HG03060 (cell line): ENCODE measurements around the gene PLEKHO2.
"Not testable (repeated sequence)": the region's sequence is repeated elsewhere in the genome, so short reads cannot be mapped to it uniquely, and the experiment has no call there.

Source experiments
- ATAC-seq: cut with Tn5 transposase; IDR thresholded peaks from one replicate; pipeline ENCODE4 v1.9.1; 2021; ENCODE audit warnings: low read depth, moderate number of reproducible peaks; ENCODE audit not compliant: unreplicated experiment

Gene PLEKHO2, protein sequence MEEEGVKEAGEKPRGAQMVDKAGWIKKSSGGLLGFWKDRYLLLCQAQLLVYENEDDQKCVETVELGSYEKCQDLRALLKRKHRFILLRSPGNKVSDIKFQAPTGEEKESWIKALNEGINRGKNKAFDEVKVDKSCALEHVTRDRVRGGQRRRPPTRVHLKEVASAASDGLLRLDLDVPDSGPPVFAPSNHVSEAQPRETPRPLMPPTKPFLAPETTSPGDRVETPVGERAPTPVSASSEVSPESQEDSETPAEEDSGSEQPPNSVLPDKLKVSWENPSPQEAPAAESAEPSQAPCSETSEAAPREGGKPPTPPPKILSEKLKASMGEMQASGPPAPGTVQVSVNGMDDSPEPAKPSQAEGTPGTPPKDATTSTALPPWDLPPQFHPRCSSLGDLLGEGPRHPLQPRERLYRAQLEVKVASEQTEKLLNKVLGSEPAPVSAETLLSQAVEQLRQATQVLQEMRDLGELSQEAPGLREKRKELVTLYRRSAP

DNA sequence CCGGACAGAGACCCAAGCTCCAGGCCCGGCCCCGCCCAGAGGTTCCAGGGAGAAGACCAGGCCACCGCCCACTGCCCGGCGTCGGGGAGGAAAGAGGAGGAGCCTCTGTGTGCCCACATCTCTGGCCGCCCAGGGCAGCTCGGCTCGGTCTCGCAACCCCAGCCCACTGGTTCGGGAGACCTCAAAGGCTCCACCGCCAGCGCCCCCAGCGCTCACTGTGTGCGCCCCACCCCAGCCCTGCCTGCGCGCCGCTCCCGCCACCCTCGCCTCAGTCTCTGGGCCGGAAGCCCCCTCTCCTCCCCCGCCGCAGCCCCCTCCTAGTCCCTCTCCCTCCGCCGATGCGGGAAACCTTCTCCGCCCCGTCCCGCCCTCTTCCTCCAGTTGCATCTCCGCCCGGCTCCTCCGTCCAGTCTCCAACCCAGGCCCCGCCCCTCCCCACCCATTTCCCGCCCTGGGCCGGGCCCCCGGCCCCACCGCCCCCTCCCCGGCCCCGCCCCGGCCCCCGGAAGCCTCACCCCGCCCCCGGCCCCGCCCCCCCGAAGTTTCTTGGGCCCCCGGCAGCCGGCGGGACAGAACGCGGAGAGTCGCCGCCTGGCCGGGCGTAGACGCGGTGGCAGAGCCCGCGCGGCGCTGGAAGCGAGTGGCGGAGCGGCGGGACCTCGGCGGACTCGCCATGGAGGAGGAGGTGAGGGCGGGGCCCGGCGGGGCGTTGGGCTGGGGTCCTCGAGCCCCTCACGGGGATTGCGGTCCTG lies at the start of gene PLEKHO2:
PLEKHO2 (plus strand) TSS at position 572 of the 752 bp plus-strand sequence; CDS start at position 674, 102 bp downstream.
- peak; percentile 43 for ATAC-seq

DNA sequence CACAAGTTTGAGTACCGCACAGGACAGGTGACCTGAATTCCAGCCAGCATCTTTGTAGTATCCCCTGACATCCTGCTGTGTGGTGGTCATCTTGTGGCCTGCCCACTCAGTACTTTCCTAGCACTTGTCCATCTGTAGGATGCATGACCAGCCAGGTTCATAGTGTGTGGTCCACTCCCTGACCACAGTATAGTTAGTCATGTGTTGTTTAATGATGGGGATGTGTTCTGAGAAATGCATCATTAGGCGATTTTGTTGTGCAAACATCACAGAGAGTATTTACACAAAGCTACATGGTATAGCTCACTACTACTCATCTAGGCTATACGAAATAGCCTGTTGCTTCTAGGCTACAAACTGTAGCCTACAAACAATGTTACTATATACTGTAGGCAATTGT lies 49.4 kb upstream of the PLEKHO2 start:
- no peak for ATAC-seq

DNA sequence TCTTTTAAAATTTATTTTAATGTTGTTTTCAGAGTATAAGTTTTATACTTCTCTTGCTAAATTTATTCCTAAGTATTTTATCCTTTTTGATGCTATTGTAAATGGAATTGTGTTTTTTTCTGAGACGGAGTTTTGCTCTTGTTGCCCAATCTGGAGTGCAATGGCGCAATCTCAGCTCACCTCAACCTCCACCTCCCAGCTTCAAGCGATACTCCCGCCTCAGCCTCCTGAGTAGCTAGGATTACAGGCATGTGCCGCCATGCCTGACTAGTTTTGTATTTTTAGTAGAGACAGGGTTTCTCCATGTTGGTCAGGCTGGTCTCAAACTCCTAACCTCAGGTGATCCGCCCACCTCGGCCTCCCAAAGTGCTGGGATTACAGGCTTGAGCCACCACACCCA lies 46.4 kb upstream of the PLEKHO2 start:
- ATAC-seq: not testable (repeated sequence)

DNA sequence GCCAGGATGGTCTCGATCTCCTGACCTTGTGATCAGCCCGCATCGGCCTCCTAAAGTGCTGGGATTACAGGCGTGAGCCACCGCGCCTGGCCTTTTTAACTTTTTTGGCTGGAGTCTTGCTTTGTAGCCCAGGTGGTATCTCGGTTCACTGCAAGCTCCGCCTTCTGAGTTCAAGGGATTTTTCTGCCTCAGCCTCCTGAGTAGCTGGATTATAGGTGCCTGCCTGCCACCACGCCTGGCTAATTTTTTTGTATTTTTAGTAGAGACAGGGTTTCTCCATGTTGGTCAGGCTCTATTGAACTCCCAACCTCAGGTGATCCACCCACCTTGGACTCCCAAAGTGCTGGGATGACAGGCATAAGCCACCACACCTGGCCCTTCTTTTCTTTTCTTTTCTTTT lies 45.8 kb upstream of the PLEKHO2 start:
- not testable (repeated sequence) for ATAC-seq

DNA sequence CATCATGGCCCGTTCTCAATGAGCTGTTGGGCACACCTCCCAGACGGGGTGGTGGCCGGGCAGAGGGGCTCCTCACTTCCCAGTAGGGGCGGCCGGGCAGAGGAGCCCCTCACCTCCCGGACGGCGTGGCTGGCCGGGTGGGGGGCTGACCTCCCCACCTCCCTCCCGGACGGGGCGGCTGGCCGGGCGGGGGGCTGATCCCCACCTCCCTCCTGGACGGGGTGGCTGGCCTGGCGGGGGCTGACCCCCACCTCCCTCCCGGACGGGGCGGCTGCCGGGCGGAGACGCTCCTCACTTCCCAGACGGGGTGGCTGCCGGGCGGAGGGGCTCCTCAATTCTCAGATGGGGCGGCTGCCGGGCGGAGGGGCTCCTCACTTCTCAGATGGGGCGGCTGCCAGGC lies 42.8 kb upstream of the PLEKHO2 start:
- not testable (repeated sequence) for ATAC-seq

DNA sequence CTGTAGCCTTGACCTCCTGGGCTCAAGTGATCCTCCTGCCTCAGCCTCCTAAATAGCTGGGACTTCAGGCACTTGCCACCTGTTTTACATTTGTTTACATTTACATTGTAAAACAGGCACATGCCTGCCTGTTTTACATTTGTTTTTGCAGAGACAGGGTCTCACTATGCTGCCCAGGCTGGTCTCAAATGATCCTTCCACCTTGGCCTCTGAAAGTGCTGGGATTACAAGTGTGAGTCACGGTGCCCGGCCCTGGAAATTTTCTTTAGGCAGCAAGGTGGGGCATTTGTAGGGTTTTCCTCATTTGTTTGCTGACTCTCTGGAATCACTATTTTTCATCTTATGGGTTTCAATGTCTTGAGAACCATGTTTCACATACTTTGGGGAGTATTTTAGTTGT lies 41.2 kb upstream of the PLEKHO2 start:
- no peak for ATAC-seq

DNA sequence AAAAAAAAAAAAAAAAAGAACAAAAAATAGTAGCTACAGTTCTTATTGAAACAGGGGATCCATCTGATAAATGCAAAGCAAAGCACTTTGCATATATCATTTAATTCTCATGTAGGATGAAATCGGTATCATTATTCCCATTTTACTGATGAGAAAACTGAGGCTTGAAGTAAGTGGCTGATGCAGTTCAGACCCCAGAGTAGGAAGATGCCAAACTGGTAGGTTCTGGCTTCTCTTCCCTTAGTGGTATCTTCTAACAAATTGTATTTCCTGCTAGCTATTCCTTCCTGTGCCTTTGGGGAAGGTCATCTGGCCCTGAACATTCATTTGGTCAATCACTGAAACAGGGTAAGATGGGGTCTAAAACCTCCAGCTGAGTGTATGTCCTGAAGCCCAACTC lies 38.2 kb upstream of the PLEKHO2 start:
- ATAC-seq: no peak

DNA sequence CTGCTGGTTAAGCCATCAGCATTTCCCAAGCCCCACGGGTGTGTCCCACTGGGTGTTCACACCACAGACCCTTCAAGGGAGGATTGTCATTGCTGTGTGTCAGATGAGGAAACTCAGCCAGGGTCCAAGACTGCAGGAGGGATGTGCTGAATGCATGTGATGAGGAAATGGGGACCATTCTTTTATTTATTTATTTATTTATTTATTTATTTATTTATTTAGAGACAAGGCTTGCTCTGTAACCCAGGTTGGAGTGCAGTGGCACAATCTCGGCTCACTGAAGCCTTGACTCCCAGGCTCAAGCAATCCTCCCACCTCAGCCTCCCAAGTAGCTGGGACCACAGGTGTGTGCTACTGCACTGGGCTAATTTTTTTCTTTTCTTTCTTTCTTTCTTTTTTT lies 37.1 kb upstream of the PLEKHO2 start:
- ATAC-seq: no peak

DNA sequence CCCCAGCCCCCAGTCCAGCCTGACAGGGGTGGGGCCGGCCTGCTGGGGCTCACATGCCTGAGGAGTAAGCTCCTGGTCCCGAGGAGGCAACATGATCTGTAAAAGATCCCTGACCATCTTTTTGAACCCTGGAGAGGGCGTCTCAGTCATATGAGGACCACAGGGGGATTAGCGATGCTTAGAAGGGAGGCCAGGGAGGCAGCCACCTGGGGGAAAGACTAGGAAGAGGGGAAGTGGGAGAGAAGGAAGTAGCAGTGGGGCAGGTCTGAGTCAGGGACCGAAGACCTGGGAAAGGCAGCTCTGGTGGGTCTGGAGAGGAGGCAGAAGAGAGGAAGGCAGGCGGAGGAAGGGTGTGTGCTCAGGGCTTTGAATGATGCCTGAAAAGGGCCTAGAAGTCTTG lies 35.2 kb upstream of the PLEKHO2 start:
- ATAC-seq: no peak

DNA sequence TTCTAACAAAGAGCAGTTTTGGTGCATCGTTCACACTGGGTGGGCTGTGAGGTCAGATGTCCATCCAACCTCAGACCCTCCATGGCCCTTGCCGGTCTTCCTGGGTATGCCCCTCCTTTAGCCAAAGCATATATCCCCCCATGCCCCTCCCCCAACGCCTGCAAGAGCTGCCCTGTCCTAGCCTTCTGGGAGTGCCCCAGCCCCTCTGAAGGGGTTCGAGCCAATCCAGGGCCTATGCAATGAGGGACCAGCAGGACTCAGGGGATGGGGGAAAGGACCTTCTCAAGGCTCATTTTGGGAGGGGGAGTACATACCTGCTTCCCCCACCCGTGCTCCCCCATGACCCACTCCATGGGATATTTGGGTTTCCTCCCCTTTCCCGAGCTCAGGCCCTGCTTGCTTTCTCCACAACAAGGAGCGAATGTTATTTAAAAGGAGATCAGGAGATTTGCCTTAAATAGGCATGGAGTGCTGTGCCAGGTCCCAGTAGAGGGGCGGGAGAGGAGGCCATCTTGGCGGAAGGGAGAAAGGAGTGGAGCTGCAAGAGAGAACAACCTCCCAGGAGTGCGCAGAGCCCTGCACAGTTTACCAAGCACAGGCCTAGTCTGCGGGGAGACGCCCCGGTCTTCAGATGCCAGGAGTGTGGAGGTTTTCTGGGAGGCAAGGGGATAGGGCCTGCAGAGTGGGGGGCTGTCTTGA lies 34.5 kb upstream of the PLEKHO2 start:
- no peak for ATAC-seq

DNA sequence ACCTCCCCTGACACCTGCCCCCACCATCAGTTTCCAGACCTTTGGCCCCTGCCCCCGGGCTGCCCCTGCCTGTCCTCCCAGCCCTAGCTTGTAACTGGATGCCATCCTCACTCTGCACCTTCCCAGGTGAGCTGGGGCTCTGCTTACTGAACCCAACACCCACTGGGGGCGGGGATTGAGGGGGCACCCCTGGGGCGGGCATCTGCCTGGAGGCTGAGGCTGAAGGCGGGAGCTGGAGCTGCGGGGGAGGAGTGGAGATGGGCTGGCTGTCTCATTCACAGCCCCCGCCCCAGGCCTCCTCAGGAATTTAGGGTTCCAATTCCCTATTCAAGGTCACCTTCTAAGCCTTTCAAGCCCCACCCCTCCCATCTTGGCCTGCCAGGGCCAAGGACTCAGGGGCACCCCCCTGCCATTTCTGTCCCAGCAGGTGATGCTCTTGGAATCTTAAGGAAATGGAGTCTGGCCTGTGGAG lies 33.9 kb upstream of the PLEKHO2 start:
- ATAC-seq: no peak

DNA sequence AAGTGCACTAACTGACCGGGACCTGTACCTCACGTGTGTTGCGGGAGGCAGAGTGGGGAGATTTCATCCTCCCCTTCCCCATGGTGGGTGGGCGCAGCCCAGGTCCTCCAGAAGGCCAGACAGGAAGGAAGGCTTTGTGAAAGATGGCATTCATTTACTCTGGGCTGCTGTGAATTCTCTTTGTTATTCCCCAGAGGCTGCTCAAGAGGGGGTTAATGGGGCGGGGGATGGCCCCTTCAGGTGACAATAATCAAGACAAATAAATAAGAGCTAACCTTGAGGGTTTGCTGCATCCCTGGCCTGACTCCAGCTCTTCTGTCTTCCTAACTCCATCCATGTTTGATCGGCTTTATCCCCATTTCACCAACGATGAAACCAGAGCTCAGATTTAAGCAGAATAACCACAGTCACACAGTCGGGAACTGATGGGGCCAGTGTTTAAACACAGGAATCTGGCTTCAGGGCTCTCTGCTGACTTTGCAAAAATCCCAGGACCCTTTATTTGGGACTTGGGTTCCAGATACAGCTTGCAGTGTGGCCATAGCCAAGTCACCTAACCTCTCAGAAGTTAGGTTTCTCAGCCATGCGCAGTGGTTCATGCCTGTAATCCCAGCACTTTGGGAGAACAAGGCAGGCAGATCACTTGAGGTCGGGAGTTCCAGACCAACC lies 32.8 kb upstream of the PLEKHO2 start:
- no peak for ATAC-seq

DNA sequence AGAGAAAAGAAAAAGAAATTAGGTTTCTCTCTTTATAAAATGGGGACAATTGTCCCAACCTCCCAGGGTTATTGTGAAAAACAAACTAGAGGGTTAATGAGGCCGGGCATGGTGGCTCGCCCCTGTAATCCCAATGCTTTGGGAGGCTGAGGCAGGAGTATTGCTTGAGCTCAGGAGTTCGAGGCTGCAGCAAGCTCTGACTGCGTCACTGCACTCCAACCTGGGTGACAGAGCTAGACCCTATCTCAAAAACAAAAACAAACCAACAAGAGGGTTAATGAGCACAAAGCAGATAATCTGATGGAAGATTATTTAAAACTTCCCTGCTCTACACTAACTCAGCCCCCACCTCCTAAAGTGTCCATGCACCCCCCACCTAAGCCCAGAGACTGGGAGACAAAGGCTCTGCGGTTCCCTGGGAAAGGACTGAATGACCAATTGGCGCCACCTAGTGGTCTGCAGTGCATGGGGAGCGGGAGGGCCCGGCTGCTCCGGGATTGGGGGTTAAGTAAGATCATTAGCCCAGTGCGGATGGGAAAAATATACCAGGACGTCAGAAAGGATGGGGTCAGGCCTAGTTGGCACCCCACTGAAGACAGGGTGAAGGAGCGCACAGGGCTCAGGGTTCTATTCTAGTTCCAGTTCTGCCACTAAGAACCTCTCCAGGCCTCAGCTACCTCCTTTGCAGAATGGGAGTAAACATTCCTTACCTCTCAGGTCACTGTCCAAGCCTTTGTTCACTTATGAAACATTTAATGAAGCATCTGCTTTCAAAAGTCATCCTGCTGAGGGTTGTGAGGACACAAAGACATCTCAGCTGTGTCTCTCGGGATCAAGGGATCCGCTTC lies 31.8 kb upstream of the PLEKHO2 start:
- no peak for ATAC-seq

DNA sequence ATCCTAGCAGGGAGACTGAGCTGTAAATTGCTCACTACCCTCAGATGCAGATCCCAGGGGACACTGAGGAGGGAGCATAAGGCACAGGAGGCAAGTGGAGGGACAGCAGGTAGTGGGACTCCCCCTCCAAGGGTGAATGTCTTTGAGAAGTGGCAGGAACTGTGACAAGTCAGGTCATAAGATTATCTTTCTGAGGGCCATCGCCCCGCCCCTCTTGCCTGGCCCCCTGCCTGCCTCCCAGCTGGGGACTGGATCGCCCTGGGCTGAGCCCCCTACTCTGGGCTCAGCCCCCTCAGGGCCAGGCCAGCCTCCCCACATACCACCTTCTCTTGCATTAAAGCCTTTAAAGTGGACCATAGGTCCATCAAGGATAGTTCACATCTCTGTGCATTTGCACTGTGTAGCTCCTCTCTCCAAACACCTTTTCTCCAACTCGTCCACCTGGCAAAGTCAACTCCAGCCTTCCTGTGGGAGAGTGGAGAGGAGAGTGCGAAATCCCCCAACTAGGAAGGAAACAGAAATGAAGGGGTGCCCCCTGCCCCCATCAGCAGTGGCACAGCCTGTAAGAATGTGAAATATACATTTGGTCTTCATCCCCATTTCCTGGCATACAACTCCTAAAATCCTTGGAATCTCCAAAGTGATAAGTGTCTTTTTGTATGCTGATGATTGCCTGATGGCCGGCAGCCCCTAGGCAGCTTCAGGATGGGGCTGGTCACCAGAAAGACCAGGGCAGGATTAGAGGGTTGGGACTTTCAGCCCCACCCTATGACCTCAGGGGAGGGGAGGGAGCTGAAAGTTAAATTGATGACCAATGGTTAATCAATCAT lies 31.0 kb upstream of the PLEKHO2 start:
- ATAC-seq: no peak

DNA sequence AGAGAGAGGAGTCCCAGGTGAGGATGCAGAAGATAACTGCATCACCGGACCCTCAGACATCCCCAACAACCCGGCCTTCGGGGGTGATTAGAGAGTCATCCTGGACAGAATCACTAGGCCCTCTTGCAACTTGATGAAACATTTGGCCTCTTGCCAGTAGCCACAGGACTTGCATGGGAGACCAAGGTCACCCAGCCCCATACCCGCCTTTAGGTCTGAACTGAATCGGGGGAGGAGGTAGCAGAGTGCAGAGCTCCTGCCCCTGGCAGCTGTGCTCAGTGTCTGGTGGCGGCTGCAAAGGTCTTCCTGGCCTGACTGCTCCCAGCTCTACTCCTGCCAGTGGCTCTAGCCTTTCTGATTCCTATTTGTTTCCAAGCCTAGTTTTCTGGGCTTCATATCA lies 28.6 kb upstream of the PLEKHO2 start:
- ATAC-seq: peak; percentile 28

DNA sequence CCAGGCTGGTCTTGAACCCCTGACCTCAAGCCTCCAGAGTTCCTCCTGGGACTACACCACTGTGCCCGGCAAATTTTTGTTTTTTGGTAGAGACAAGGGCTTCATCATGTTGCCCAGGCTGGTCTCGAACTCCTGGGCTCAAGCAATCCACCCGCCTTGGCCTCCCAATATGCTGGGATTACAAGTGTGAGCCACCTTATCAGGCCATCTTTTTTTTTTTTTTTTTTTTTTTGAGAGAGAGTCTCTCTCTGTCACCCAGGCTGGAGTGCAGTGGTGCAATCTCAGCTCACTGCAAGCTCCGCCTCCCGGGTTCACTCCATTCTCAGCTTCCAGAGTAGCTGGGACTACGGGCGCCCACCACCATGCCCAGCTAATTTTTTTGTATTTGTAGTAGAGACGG lies 27.4 kb upstream of the PLEKHO2 start:
- not testable (repeated sequence) for ATAC-seq

DNA sequence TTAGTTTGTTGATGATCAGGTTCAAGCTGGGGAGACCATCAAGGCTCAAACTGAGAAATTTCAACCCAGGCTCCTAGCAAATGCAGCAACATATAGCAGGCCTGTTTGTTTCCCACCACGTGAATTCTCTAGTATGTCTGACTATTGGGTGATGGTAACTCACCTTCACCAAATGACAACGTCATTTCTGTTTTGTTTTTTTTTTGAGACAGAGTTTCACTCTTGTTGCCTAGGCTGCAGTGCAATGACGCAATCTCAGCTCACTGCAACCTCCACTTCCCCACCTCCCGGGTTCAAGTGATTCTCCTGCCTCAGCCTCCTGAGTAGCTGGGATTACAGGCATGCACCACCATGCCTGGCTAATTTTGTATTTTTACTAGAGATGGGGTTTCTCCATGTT lies 26.8 kb upstream of the PLEKHO2 start:
- ATAC-seq: not testable (repeated sequence)

DNA sequence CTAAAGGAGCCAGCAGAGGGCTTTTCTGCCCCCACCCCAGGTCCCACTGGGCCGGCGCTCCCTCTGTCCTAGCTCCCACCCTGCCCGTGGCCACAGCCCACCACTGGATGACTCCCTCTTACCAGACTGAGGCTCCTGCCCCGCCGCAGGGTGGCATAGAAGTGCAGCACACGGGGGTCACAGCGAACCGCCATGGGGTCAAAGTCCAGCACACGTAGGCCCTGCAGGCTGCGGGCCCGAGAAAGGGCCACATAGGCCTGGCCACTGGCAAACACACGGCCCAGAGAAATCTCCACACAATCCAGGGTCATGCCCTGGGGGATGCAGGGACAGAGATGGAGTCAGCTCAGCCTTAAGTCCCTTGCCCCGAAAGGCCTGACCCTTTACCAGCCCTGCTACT lies 25.3 kb upstream of the PLEKHO2 start:
- ATAC-seq: no peak
